Ovary (tissue), 9 donors: Measurements from ENCODE around the gene PPP2R2B. TPM values are rescaled to one million over a fixed set of nuclear protein-coding genes. Genes with fewer than 3 reads are reported as not detected.

Experiments used
- DNase-seq, 5 donors: peaks; one replicate each; pipeline ENCODE4 v3.0.0-alpha.2; 2019 to 2020
- H3K27ac ChIP-seq, 2 donors: fragments of 200-600 bp; one replicate each; pipeline versions ENCODE4 v1.5.1 to v1.8.0; 2019 to 2022
- H3K27me3 ChIP-seq: fragments of 200-600 bp; one replicate; pipeline ENCODE4 v1.8.0; 2022
- H3K36me3 ChIP-seq: fragments of 200-600 bp; sonication (generic); one replicate; pipeline ENCODE4 v1.5.1; 2019
- H3K4me1 ChIP-seq: one replicate; pipeline ENCODE4 v1.8.1; 2013; ENCODE audit warnings: mild to moderate bottlenecking, moderate library complexity; ENCODE audit not compliant: insufficient read depth
- H3K4me3 ChIP-seq: fragments of 200-600 bp; sonication (generic); one replicate; pipeline ENCODE4 v1.5.1; 2017
- H3K9me3 ChIP-seq, 2 donors: fragments of 200-600 bp in 1 of 2; sonication (generic) in 1 of 2; one replicate each; pipeline versions ENCODE4 v1.5.1 to v1.8.1; 2013 to 2019; ENCODE audit warnings: mild to moderate bottlenecking in 1 of 2, moderate library complexity in 1 of 2
- EP300 ChIP-seq: sonication (generic); formaldehyde crosslinking; IDR thresholded peaks from one replicate; pipeline ENCODE4 v1.6.1; 2017; ENCODE audit warnings: antibody characterized with exemption
- POLR2A ChIP-seq: fragments of 450-650 bp; IDR thresholded peaks from one replicate; pipeline ENCODE4 v1.6.1; 2017; ENCODE audit warnings: antibody characterized with exemption, mild to moderate bottlenecking, moderate library complexity
- WGBS, 3 donors: extraction: QIAGEN DNeasy Blood & Tissue Kit in 1 of 3; methylation state at CpG; one replicate each; pipeline versions ENCODE4 v1.1.5 to v1.1.7; 2013 to 2017; 5-methylcytosine and 5-hydroxymethylcytosine counted together
- intact Hi-C, 4 donors: fragments of 100-400 bp; cut with DNase I; formaldehyde crosslinking; loops; one replicate each; pipeline versions ENCODE4 v1.11.0 to v1.15.1; 2022 to 2023
- polyA plus RNA-seq, 2 donors: library from polyadenylated mRNA; stranded (reverse); fragments of 200-250 nt in 1 of 2; fragments of 350-450 nt in 1 of 2; fragmentation: Illumina TruSeq in 1 of 2; extraction: RNeasy Lipid Tissue Mini Kit (QIAGEN cat#74804) in 1 of 2; gene quantifications; one replicate each; pipeline ENCODE4 v1.2.3, GENCODE V29; 2013 to 2014
- total RNA-seq, 7 donors: library from RNA; depleted of rRNA in 2 of 7; stranded (reverse); fragments of >200 nt in 2 of 7; fragmentation: NEBNext Ultra II Directional in 3 of 7; extraction: Animal tissue kit (Norgen Biotek cat#: 25700) in 3 of 7; gene quantifications; one replicate each; pipeline versions ENCODE4 v1.1.0 to v1.2.4, GENCODE V29; 2016 to 2023
- TF ChIP-seq, protein P1 (sequence below), 3 donors: fragments of 450-650 bp in 2 of 3; fragments of 200-600 bp in 1 of 3; IDR thresholded peaks; one replicate each; pipeline versions ENCODE4 v1.5.1 to v1.8.0; 2016 to 2022; ENCODE audit warnings: antibody characterized with exemption in 3 of 3, mild to moderate bottlenecking in 1 of 3
- donor health status: DM: no; HTN: no; CAD: no; lungs with moderate emphysema.
- donor health status: DM: no; HTN: no; CAD: no.
- donor health status: Bipolar disorder and iron deficiency.
- donor health status: DM: yes; HTN: yes; CAD: no.
- donor health status: DM: no; HTN: no; CAD: no.
- donor health status: DM: yes; HTN: yes; CAD: no.

PPP2R2B gene
- total and polyA plus RNA-seq, 9 donors, result 0.12 to 20.8 (median 1.2) TPM; not detected in 1

- H3K36me3 ChIP-seq, result no peaks in the 10 kb centered on the region
- intact Hi-C loops, result no loop called here
- no peaks in the 10 kb centered on the region for H3K9me3 ChIP-seq
- no peak for DNase-seq
- 18 to 32% (median 28%) methylated on average over 7 of the region's 7 CpGs for WGBS, 3 donors
- no peak overlapping the region for H3K4me3 ChIP-seq
- no peak for TF ChIP-seq EP300
- TF ChIP-seq, protein P1, sequence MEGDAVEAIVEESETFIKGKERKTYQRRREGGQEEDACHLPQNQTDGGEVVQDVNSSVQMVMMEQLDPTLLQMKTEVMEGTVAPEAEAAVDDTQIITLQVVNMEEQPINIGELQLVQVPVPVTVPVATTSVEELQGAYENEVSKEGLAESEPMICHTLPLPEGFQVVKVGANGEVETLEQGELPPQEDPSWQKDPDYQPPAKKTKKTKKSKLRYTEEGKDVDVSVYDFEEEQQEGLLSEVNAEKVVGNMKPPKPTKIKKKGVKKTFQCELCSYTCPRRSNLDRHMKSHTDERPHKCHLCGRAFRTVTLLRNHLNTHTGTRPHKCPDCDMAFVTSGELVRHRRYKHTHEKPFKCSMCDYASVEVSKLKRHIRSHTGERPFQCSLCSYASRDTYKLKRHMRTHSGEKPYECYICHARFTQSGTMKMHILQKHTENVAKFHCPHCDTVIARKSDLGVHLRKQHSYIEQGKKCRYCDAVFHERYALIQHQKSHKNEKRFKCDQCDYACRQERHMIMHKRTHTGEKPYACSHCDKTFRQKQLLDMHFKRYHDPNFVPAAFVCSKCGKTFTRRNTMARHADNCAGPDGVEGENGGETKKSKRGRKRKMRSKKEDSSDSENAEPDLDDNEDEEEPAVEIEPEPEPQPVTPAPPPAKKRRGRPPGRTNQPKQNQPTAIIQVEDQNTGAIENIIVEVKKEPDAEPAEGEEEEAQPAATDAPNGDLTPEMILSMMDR (IDR thresholded peaks at IDR 0.05), result no peak
- no peak for TF ChIP-seq POLR2A
- no peaks in the 10 kb centered on the region for H3K4me1 ChIP-seq
- H3K27ac ChIP-seq, result no peak overlapping the region
- H3K27me3 ChIP-seq, result no peaks in the 10 kb centered on the region
Measured at GRCh38 chr5:146653560-146653959, 225.0 kb downstream of the PPP2R2B start.

DNA sequence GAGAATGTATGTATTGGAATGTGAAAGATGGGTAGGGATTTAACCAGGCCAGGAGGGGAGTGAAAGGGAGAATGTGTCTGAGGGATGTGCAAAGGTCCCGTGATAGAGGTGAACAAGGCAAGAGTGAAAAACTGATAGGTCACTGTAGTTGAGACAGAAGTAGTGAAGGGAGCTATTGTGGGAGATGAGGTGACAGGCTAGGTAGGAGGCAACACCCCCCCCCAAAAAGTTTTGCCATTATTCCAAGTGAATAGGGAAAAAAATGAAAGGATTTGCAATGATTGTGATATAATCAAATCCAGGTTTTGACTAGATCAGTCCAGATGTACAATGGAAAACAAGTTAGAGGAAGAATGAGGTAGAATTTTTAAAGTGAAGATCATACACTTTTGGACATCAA is 226.0 kb downstream of the PPP2R2B start:
- TF ChIP-seq POLR2A, result no peak
- TF ChIP-seq, protein P1 (IDR thresholded peaks at IDR 0.05), result no peak
- no peak for TF ChIP-seq EP300
- intact Hi-C loops, result no loop called here

GRCh38 chr5:146647656-146648199 is 230.8 kb downstream of the PPP2R2B start:
- no peaks in the 10 kb centered on the region for H3K27me3 ChIP-seq
- no peak overlapping the region for H3K4me3 ChIP-seq
- intact Hi-C loops, result no loop called here
- DNase-seq, result no peak
- TF ChIP-seq, protein P1 (IDR thresholded peaks at IDR 0.05), result no peak
- no peak for TF ChIP-seq EP300
- no peak for TF ChIP-seq POLR2A
- H3K27ac ChIP-seq, result no peak overlapping the region
- WGBS, 3 donors, result 39 to 56% (median 43%) methylated on average over 3 of the region's 3 CpGs
- no peaks in the 10 kb centered on the region for H3K9me3 ChIP-seq
- H3K4me1 ChIP-seq, result no peaks in the 10 kb centered on the region
- no peaks in the 10 kb centered on the region for H3K36me3 ChIP-seq

More for the DNA sequence above, 226.0 kb downstream of the PPP2R2B start:
- H3K4me1 ChIP-seq, result no peaks in the 10 kb centered on the region
- no peak overlapping the region for H3K27ac ChIP-seq
- H3K9me3 ChIP-seq, result no peaks in the 10 kb centered on the region
- no peak overlapping the region for H3K4me3 ChIP-seq
- no peaks in the 10 kb centered on the region for H3K27me3 ChIP-seq
- no peak for DNase-seq
- WGBS, 3 donors, result 77 to 88% (median 86%) methylated on average over 1 of the region's 1 CpG
- H3K36me3 ChIP-seq, result no peaks in the 10 kb centered on the region

DNA sequence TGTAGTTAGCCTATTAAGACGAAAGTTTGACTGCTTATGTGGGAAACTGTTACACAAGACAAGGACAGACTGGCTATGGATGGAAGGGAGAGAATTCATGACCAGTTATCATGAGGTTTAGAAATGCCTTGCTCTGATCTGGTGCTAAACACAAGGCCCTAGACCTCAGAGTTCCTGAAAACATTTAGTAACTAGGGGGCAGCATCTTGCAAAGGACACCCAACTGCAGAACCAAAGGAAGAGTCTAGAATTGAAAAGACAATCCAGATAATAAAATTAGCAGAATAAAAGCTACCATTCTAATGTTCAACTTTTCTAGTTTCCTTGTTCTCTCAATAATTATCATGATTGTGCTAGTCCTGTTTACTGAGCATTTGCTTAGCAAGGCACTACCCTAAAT is 232.1 kb downstream of the PPP2R2B start:
- H3K9me3 ChIP-seq, result no peaks in the 10 kb centered on the region
- WGBS, 3 donors, result 62 to 76% (median 75%) methylated on average over 1 of the region's 1 CpG
- H3K4me1 ChIP-seq, result no peaks in the 10 kb centered on the region
- TF ChIP-seq, protein P1 (IDR thresholded peaks at IDR 0.05), result no peak
- TF ChIP-seq EP300 (no peak), POLR2A (no peak)
- no peak overlapping the region for H3K27ac ChIP-seq
- H3K27me3 ChIP-seq, result no peaks in the 10 kb centered on the region
- DNase-seq, result no peak
- H3K36me3 ChIP-seq, result no peaks in the 10 kb centered on the region
- intact Hi-C loops, result no loop called here
- no peak overlapping the region for H3K4me3 ChIP-seq
